ENCODE measurements around the gene CT47B1. TPM values are rescaled to one million over a fixed set of nuclear protein-coding genes. Genes with fewer than 3 reads are reported as not detected.

Gene CT47B1
- total and polyA plus RNA-seq, 10 of the 15 experiments (the other 5 are each of a cell fraction or from before 2014, with no cell fraction given), result not detected

GRCh38 chrX:120825146-120825545, 50.5 kb downstream of the CT47B1 start:
- Histone ChIP-seq H3K9me3 (replicated peaks; ENCODE audit: control insufficient read depth, insufficient read depth, low read length) (no peaks in the 10 kb centered on the region), H3K4me1 (ENCODE audit: control insufficient read depth, insufficient read depth, low read length) (no peaks in the 10 kb centered on the region), H3K4me2 (ENCODE audit: control insufficient read depth, insufficient read depth) (no peak overlapping the region), H3K79me2 (ENCODE audit: control insufficient read depth, insufficient read depth, low read length) (no peaks in the 10 kb centered on the region), H3K9ac (ENCODE audit: control insufficient read depth, insufficient read depth, low read length) (no peak overlapping the region), H3K27me3 (replicated peaks in 1 of 2; ENCODE audit: control insufficient read depth in 2 of 2, insufficient read depth in 2 of 2, low read length in 1 of 2) (no peaks in the 10 kb centered on the region), H3K36me3 (ENCODE audit: control insufficient read depth in 2 of 2, insufficient read depth in 2 of 2, low read length in 1 of 2) (no peaks in the 10 kb centered on the region), H4K20me1 (ENCODE audit: control insufficient read depth, insufficient read depth) (no peaks in the 10 kb centered on the region), H2AFZ (ENCODE audit: control insufficient read depth, low read depth, low read length) (no peak overlapping the region), H3K4me3 (no peak overlapping the region), H3K27ac (ENCODE audit: control insufficient read depth, insufficient read depth) (no peak overlapping the region)
- RAD21 ChIA-PET (ENCODE audit: unreplicated experiment), result no interaction called here
- no TSS peak for BruUV-seq (replicated peaks)
- POLR2A ChIA-PET, result no interaction called here
- SMC1A ChIA-PET (ENCODE audit: uncharacterized antibody, unreplicated experiment), result interaction anchor here (0.6 kb wide), 2 partner anchors 180 to 430 kb away, joined by 4 to 5 read pairs; no protein-coding TSS in a partner anchor
- intact Hi-C loops (cut with micrococcal nuclease; ENCODE audit: unreplicated experiment) (no loop called here), in situ Hi-C loops (cut with MboI) (no loop called here)
- DNase-seq (ENCODE audit: low read depth, low spot score) (no peak), ATAC-seq (no peak), FAIRE-seq (no peak)
- TF ChIP-seq MLLT1 (IDR thresholded peaks at IDR 0.05), result no peak
- TF ChIP-seq CBX3 (IDR thresholded peaks at IDR 0.05; ENCODE audit: borderline replicate concordance, low read depth), result no peak
- WGBS (ENCODE audit: insufficient coverage, insufficient replicate concordance, low lambda C conversion rate, missing lambda C conversion rate), result 0% methylated on average over 2 of the region's 2 CpGs
- CTCF ChIA-PET, result no interaction called here

DNA sequence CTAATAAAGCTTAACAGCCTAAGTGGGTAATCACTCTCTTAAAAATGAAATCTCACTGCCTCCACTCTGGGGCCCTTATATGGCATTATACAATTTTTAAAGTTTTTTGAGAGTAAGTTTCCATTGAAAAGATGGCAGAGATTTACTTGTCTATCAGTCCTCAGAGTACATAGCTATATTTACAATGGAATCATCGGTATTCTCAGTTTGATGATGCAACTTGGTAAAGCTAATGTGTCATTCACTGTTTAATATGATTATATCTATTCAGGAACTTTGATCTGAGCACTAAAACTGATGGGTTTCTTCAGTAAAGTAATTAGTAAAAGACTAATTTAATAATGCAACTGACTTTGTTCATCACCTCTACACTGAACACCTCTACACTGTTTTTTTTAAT, 51.6 kb downstream of the CT47B1 start:
- ATAC-seq (no peak), DNase-seq (ENCODE audit: low read depth, low spot score) (no peak), FAIRE-seq (no peak)
- no peaks in the 10 kb centered on the region for H3K79me2 ChIP-seq (ENCODE audit: control insufficient read depth, insufficient read depth, low read length)
- H2AFZ ChIP-seq (ENCODE audit: control insufficient read depth, low read depth, low read length), result no peak overlapping the region
- ChIA-PET CTCF (interaction anchor here (1.3 kb wide), 1 partner anchor 177 kb away, joined by 3 read pairs; no protein-coding TSS in a partner anchor), POLR2A (no interaction called here), SMC1A (ENCODE audit: uncharacterized antibody, unreplicated experiment) (no interaction called here), RAD21 (ENCODE audit: unreplicated experiment) (no interaction called here)
- no peaks in the 10 kb centered on the region for H3K9me3 ChIP-seq (replicated peaks; ENCODE audit: control insufficient read depth, insufficient read depth, low read length)
- no peak overlapping the region for H3K4me3 ChIP-seq
- no peaks in the 10 kb centered on the region for H4K20me1 ChIP-seq (ENCODE audit: control insufficient read depth, insufficient read depth)
- H3K4me1 ChIP-seq (ENCODE audit: control insufficient read depth, insufficient read depth, low read length), result no peaks in the 10 kb centered on the region
- no peaks in the 10 kb centered on the region for H3K27me3 ChIP-seq (replicated peaks in 1 of 2; ENCODE audit: control insufficient read depth in 2 of 2, insufficient read depth in 2 of 2, low read length in 1 of 2)
- in situ Hi-C loops (cut with MboI), result no loop called here
- no peak overlapping the region for H3K4me2 ChIP-seq (ENCODE audit: control insufficient read depth, insufficient read depth)
- intact Hi-C loops (cut with micrococcal nuclease; ENCODE audit: unreplicated experiment), result no loop called here
- H3K36me3 ChIP-seq (ENCODE audit: control insufficient read depth in 2 of 2, insufficient read depth in 2 of 2, low read length in 1 of 2), result no peaks in the 10 kb centered on the region
- no TSS peak for BruUV-seq (replicated peaks)
- H3K27ac ChIP-seq (ENCODE audit: control insufficient read depth, insufficient read depth), result no peak overlapping the region
- H3K9ac ChIP-seq (ENCODE audit: control insufficient read depth, insufficient read depth, low read length), result no peak overlapping the region
- 5% methylated on average over 1 of the region's 1 CpG for WGBS (ENCODE audit: insufficient coverage, insufficient replicate concordance, low lambda C conversion rate, missing lambda C conversion rate)
- TF ChIP-seq FOS (IDR thresholded peaks at IDR 0.05; ENCODE audit: borderline replicate concordance, extremely low read depth, insufficient read length) (no peak), CHD2 (IDR thresholded peaks at IDR 0.05; ENCODE audit: borderline replicate concordance, low read depth, low read length) (no peak), HSF1 (IDR thresholded peaks at IDR 0.05; ENCODE audit: low read depth, low read length) (no peak), RCOR1 (conservative IDR thresholded peaks at IDR 0.05; ENCODE audit: low read depth, low read length) (no peak), SUZ12 (IDR thresholded peaks at IDR 0.05; ENCODE audit: unreplicated experiment) (no peak), NFXL1 (IDR thresholded peaks at IDR 0.05; ENCODE audit: borderline replicate concordance) (no peak), REST (IDR thresholded peaks at IDR 0.05; ENCODE audit: low read depth, low read length) (no peak), CHD1 (IDR thresholded peaks at IDR 0.05; ENCODE audit: low read depth, low read length) (no peak), SREBF2 (IDR thresholded peaks at IDR 0.05; ENCODE audit: low read length) (no peak), SIN3A (IDR thresholded peaks at IDR 0.05; ENCODE audit: low read depth, low read length) (no peak)

Measured in GM12878 (cell line).